H1 (cell line): ENCODE data around the gene CYP2W1. TPM values are rescaled to one million over a fixed set of nuclear protein-coding genes. Genes with fewer than 3 reads are reported as not detected.

ENCODE experiments used
- CTCF ChIA-PET: fragments of 300-600 bp; sonication (Branson Sonifier 250); formaldehyde crosslinking; loops from one replicate; lab custom pipeline; 2021; ENCODE audit not compliant: partially characterized antibody; lab: Charles Lee
- POLR2A ChIA-PET: fragments of 300-600 bp; sonication (Branson Sonifier 250); formaldehyde crosslinking; loops from one replicate; lab custom pipeline; 2021; ENCODE audit warnings: inconsistent platforms; ENCODE audit not compliant: partially characterized antibody; lab: Charles Lee
- DNase-seq, 2 experiments: peaks; one replicate each; pipeline versions ENCODE4 v3.0.0 to v3.0.0-alpha.2; 2010 to 2022; ENCODE audit warnings: low spot score in 2 of 2, low read depth in 1 of 2, mixed read lengths in 1 of 2
- FAIRE-seq: peaks from 2 replicates; lab custom pipeline; 2011; peaks lifted over from hg19 to GRCh38; lab: Jason Lieb, UNC
- H2AFZ ChIP-seq: 2 replicates; pipeline ENCODE4 v1.8.1; 2012; ENCODE audit warnings: low read length, inconsistent platforms
- H2AK5ac ChIP-seq: 2 replicates; pipeline ENCODE4 v1.6.1; 2013; ENCODE audit warnings: low read depth, low read length
- H2BK120ac ChIP-seq: replicated peaks from 2 replicates; pipeline ENCODE3; 2013; ENCODE audit warnings: low read depth, low read length, inconsistent platforms
- H2BK12ac ChIP-seq: 2 replicates; pipeline ENCODE4 v1.6.1; 2013; ENCODE audit warnings: low read depth, low read length
- H2BK15ac ChIP-seq: 2 replicates; pipeline ENCODE4 v1.6.1; 2013; ENCODE audit warnings: low read length
- H2BK20ac ChIP-seq: 2 replicates; pipeline ENCODE4 v1.6.1; 2013; ENCODE audit warnings: low read length
- H2BK5ac ChIP-seq: 2 replicates; pipeline ENCODE4 v1.6.1; 2013; ENCODE audit warnings: low read depth, low read length
- H3K14ac ChIP-seq: 2 replicates; pipeline ENCODE4 v1.6.1; 2013; ENCODE audit warnings: inconsistent platforms; ENCODE audit not compliant: insufficient read length
- H3K18ac ChIP-seq: 2 replicates; pipeline ENCODE4 v1.6.1; 2013; ENCODE audit warnings: low read length; ENCODE audit errors: extremely low read depth
- H3K23ac ChIP-seq: 2 replicates; pipeline ENCODE4 v1.6.1; 2013; ENCODE audit warnings: inconsistent platforms; ENCODE audit not compliant: insufficient read length
- H3K23me2 ChIP-seq: 2 replicates; pipeline ENCODE4 v1.6.1; 2013; ENCODE audit warnings: low read depth, low read length
- H3K27ac ChIP-seq: 2 replicates; pipeline ENCODE4 v1.6.1; 2011; ENCODE audit warnings: low read depth, low read length, inconsistent platforms
- H3K27me3 ChIP-seq, 4 experiments: replicated peaks in 1 of 4; 1 replicate in 1 of 4; 2 replicates in 3 of 4; pipeline versions ENCODE4 v1.6.1 to v1.8.1; 2011 to 2013; ENCODE audit warnings: low read length in 3 of 4, mild to moderate bottlenecking in 3 of 4, inconsistent platforms in 2 of 4, mixed read lengths in 2 of 4, moderate library complexity in 1 of 4; ENCODE audit not compliant: control insufficient read depth in 3 of 4, insufficient read depth in 3 of 4; ENCODE audit errors: extremely low read depth in 1 of 4
- H3K36me3 ChIP-seq, 4 experiments: 2 replicates each; pipeline versions ENCODE4 v1.6.1 to v1.8.1; 2011 to 2013; ENCODE audit warnings: mild to moderate bottlenecking in 4 of 4, low read length in 3 of 4, moderate library complexity in 2 of 4, control low read depth in 1 of 4, inconsistent platforms in 1 of 4; ENCODE audit not compliant: insufficient read depth in 4 of 4, control insufficient read depth in 2 of 4
- H3K4ac ChIP-seq: replicated peaks from 2 replicates; pipeline ENCODE3; 2013; ENCODE audit warnings: low read length, low read depth, mixed read lengths, inconsistent platforms; ENCODE audit not compliant: insufficient read length
- H3K4me1 ChIP-seq, 4 experiments: replicated peaks in 1 of 4; 1 replicate in 1 of 4; 2 replicates in 3 of 4; pipeline versions ENCODE4 v1.6.1 to v1.8.1; 2011 to 2013; ENCODE audit warnings: low read length in 3 of 4, inconsistent platforms in 2 of 4, mixed read lengths in 1 of 4; ENCODE audit not compliant: insufficient read depth in 4 of 4, control insufficient read depth in 3 of 4
- H3K4me2 ChIP-seq, 2 experiments: 2 replicates each; pipeline versions ENCODE4 v1.6.1 to v1.8.1; 2011 to 2013; ENCODE audit warnings: low read depth in 2 of 2, low read length in 2 of 2, control low read depth in 1 of 2, inconsistent platforms in 1 of 2, mild to moderate bottlenecking in 1 of 2; ENCODE audit not compliant: insufficient read depth in 1 of 2
- H3K4me3 ChIP-seq, 4 experiments: fragments of 200-600, 300-600 bp in 1 of 4; sonication (generic), shearing (Covaris generic), sonication (Bioruptor Twin) in 1 of 4; 2 replicates each; pipeline versions ENCODE4 v1.5.1 to v1.8.1; 2011 to 2016; ENCODE audit warnings: low read length in 4 of 4, low read depth in 3 of 4, control low read depth in 2 of 4, inconsistent platforms in 2 of 4, mild to moderate bottlenecking in 2 of 4, mixed read lengths in 1 of 4, moderate library complexity in 1 of 4; ENCODE audit not compliant: insufficient read depth in 2 of 4; ENCODE audit errors: extremely low read depth in 1 of 4
- H3K56ac ChIP-seq: replicated peaks from 2 replicates; pipeline ENCODE3; 2013; ENCODE audit warnings: low read depth, mild to moderate bottlenecking, mixed read lengths, low read length, inconsistent platforms; ENCODE audit not compliant: insufficient read length
- H3K79me1 ChIP-seq: 2 replicates; pipeline ENCODE4 v1.6.1; 2013; ENCODE audit warnings: low read depth, low read length, control low read depth
- H3K79me2 ChIP-seq, 2 experiments: 2 replicates each; pipeline versions ENCODE4 v1.6.1 to v1.8.1; 2012 to 2013; ENCODE audit warnings: low read length in 2 of 2, mild to moderate bottlenecking in 2 of 2, inconsistent platforms in 1 of 2; ENCODE audit not compliant: insufficient read depth in 2 of 2, control insufficient read depth in 1 of 2
- H3K9ac ChIP-seq, 4 experiments: replicated peaks in 1 of 4; 1 replicate in 1 of 4; 2 replicates in 3 of 4; pipeline versions ENCODE4 v1.6.1 to v1.8.1; 2011 to 2013; ENCODE audit warnings: low read depth in 3 of 4, low read length in 3 of 4, control low read depth in 2 of 4, mild to moderate bottlenecking in 2 of 4, moderate library complexity in 2 of 4, inconsistent platforms in 1 of 4; ENCODE audit errors: extremely low read depth in 1 of 4
- H3K9me3 ChIP-seq, 2 experiments: 2 replicates each; pipeline versions ENCODE4 v1.6.1 to v1.8.1; 2012 to 2013; ENCODE audit warnings: mild to moderate bottlenecking in 2 of 2, moderate library complexity in 2 of 2, control low read depth in 1 of 2, inconsistent platforms in 1 of 2, low read depth in 1 of 2, low read length in 1 of 2, mixed read lengths in 1 of 2; ENCODE audit not compliant: insufficient read depth in 2 of 2
- H4K20me1 ChIP-seq, 2 experiments: replicated peaks in 1 of 2; 2 replicates each; pipeline versions ENCODE3 to v1.8.1; 2011 to 2013; ENCODE audit warnings: inconsistent platforms in 2 of 2, low read length in 2 of 2, mild to moderate bottlenecking in 1 of 2; ENCODE audit not compliant: insufficient read depth in 2 of 2, control insufficient read depth in 1 of 2
- H4K5ac ChIP-seq: 2 replicates; pipeline ENCODE4 v1.6.1; 2013; ENCODE audit warnings: low read length, low read depth, mixed read lengths, inconsistent platforms; ENCODE audit not compliant: insufficient read length
- H4K8ac ChIP-seq: 2 replicates; pipeline ENCODE4 v1.8.0; 2013; ENCODE audit warnings: mild to moderate bottlenecking, moderate library complexity, low read length, inconsistent platforms; ENCODE audit not compliant: insufficient read depth; ENCODE audit errors: extremely low read depth
- H4K91ac ChIP-seq: replicated peaks from 2 replicates; pipeline ENCODE3; 2013; ENCODE audit warnings: low read length, mixed read lengths, inconsistent platforms; ENCODE audit not compliant: insufficient read length
- MAX ChIP-seq: IDR thresholded peaks from 2 replicates; pipeline ENCODE4 v1.6.1; 2012; ENCODE audit warnings: inconsistent platforms
- SIX5 ChIP-seq: IDR thresholded peaks from 2 replicates; pipeline ENCODE4 v1.6.1; 2011; ENCODE audit warnings: mild to moderate bottlenecking, low read depth, low read length
- WGBS, 2 experiments: shearing (Covaris generic) in 1 of 2; methylation state at CpG; one replicate each; pipeline versions ENCODE4 v1.1.6 to v1.1.7; 2013 to 2015; ENCODE audit warnings: low lambda C conversion rate in 2 of 2, mixed read lengths in 2 of 2, inconsistent platforms in 1 of 2, low coverage in 1 of 2, missing lambda C conversion rate in 1 of 2; ENCODE audit not compliant: insufficient replicate concordance in 2 of 2, insufficient coverage in 1 of 2, insufficient read length in 1 of 2; ENCODE audit errors: extremely low coverage in 1 of 2, missing lambda C conversion rate in 1 of 2; 5-methylcytosine and 5-hydroxymethylcytosine counted together
- polyA plus RNA-seq, 7 experiments: library from polyadenylated mRNA; depleted of rRNA in 3 of 7; stranded (reverse) in 5 of 7; unstranded in 2 of 7; fragments of >200 nt in 5 of 7; fragments of 200-250 nt in 2 of 7; gene quantifications; 1 replicate in 5 of 7; 2 replicates in 1 of 7; 4 replicates in 1 of 7; pipeline versions ENCODE4 v1.2.1 to v1.2.3, GENCODE V29; 2011 to 2013; ENCODE audit warnings: missing spikeins in 2 of 7, mixed read lengths in 2 of 7
- total RNA-seq: library from RNA; stranded (reverse); fragmentation: NEBNext Ultra II Directional; extraction: Animal tissue kit (Norgen Biotek cat#: 25700); gene quantifications from 2 replicates; pipeline ENCODE4 v1.2.1, GENCODE V29; 2021

The CYP2W1 gene
- total and polyA plus RNA-seq, 2 of the 8 experiments (the other 6 are each of a cell fraction or from before 2014, with no cell fraction given): not detected

GRCh38 chr7:949021-949934 lies 33.7 kb upstream of the CYP2W1 start:
- H3K56ac ChIP-seq: no peak overlapping the region
- H2BK5ac ChIP-seq: peak overlapping the region; percentile 2; the same call in 1 of the 2 replicates
- FAIRE-seq (no peak), DNase-seq (no peak)
- TF ChIP-seq MAX (peak; percentile 35; the same call in 1 of the 2 replicates), SIX5 (no peak)
- H3K23me2 ChIP-seq: peaks cover 4% of the 10 kb centered on the region; the same call in 1 of the 2 replicates
- H2AFZ ChIP-seq: no peak overlapping the region
- CTCF ChIA-PET: interaction anchor here (1.5 kb wide), 1 partner anchor 9 kb away, joined by 5 read pairs; no protein-coding TSS in a partner anchor
- no peak overlapping the region for H3K4ac ChIP-seq
- H2BK120ac ChIP-seq: no peak overlapping the region
- no peak overlapping the region for H3K27ac ChIP-seq
- peak overlapping the region; percentile 93; the same call in 1 of the 2 replicates for H2BK12ac ChIP-seq
- no peaks in the 10 kb centered on the region for H3K79me2 ChIP-seq
- no peaks in the 10 kb centered on the region for H3K9me3 ChIP-seq
- H3K14ac ChIP-seq: peak overlapping the region; percentile 23
- H3K9ac ChIP-seq: 0 out of 7 replicates have a peak overlapping the region, but pooled peaks of 1 of the 4 experiments have one; percentile 1
- H3K79me1 ChIP-seq: no peaks in the 10 kb centered on the region
- H3K18ac ChIP-seq: no peak overlapping the region
- no peak overlapping the region for H3K4me3 ChIP-seq
- H2BK15ac ChIP-seq: no peak overlapping the region
- no peak overlapping the region for H3K4me2 ChIP-seq
- POLR2A ChIA-PET: interaction anchor here (1.0 kb wide), 1 partner anchor 41 kb away, joined by 3 read pairs; no protein-coding TSS in a partner anchor
- no peaks in the 10 kb centered on the region for H3K36me3 ChIP-seq
- H2BK20ac ChIP-seq: peak overlapping the region; percentile 40; the same call in 1 of the 2 replicates
- no peak overlapping the region for H4K8ac ChIP-seq
- no peak overlapping the region for H4K5ac ChIP-seq
- H3K4me1 ChIP-seq: peaks cover 0 to 31% (median 19%) of the 10 kb centered on the region in 4 experiments; a peak in 6 of 7 replicates
- no peaks in the 10 kb centered on the region for H4K20me1 ChIP-seq
- H4K91ac ChIP-seq: peak overlapping the region; percentile 57
- H3K27me3 ChIP-seq: peaks cover 2 to 19% (median 14%) of the 10 kb centered on the region in 4 experiments; a peak in 6 of 7 replicates
- H3K23ac ChIP-seq: no peak overlapping the region
- 88% methylated on average over 28 of the region's 28 CpGs; no CpG with 5 or more reads in 1 of the 2 experiments for WGBS, 2 experiments
- no peak overlapping the region; the same call in 1 of the 2 replicates for H2AK5ac ChIP-seq
